ENCODE data around the gene MIP.
"Not testable (repeated sequence)": the region's sequence is repeated elsewhere in the genome, so short reads cannot be mapped to it uniquely, and the experiment has no call there.

The MIP gene

DNA sequence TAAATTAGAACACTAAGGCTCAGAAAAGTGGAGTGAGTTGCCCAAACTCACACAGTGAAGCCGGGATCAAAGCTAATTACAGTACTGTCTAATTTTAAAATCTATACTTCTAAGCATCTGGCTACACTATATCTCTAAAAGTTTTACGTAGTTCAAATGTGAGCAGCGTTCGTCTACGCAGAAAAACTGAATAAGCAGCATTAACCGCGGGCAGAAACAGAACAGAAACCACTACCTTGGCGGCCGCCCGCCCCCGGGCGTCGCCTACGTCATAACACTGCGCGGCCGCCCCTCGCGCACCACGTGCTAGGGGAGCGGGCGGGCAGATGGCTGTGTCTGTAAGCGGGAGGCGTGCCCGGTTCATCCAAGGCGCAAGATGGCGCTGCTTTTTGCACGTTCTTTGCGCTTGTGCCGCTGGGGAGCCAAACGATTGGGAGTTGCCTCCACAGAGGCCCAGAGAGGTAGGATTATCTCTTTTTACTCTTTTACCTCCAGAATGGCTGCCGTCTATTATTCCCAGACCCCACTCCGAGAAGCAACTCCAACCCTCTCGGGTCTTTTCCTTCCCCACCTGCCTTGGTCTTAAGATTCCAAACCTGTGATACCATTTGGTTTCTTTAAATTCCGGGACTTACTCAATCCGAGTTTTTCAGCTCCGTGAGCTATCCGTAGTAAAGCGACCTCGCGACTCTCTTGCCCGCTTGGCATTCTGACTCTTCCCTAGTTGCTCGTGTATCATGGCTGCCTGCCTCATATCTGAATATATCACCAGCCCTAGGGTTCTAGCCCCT, 14.0 kb upstream of the MIP start, which contains the start of gene SPRYD4:
Gene SPRYD4, plus strand, starts transcription at position 363 of the 791 bp plus-strand sequence. Its CDS starts 14 bp downstream, at position 377.
- DNase-seq (ENCODE audit: low spot score): peak; percentile 93

DNA sequence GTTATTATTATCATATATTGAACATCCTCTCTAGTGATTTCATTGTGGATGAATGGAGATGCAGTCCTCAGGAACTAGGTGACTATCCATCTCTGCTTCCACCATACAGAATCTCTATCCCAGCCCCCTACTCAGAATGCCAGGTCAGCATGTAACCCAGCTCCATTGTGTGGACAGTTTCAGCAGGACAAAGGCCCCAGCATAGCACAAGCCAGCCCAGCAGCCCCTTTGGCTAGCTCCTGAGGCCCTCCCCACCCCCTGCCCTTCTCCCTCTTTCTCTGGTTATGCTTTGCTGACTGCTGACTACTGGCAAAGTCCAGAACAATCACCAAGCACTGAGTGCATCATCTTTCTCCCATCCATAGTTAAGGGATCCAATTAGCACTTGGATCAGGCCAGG, 8.1 kb upstream of the MIP start:
- no peak for DNase-seq (ENCODE audit: low spot score)

DNA sequence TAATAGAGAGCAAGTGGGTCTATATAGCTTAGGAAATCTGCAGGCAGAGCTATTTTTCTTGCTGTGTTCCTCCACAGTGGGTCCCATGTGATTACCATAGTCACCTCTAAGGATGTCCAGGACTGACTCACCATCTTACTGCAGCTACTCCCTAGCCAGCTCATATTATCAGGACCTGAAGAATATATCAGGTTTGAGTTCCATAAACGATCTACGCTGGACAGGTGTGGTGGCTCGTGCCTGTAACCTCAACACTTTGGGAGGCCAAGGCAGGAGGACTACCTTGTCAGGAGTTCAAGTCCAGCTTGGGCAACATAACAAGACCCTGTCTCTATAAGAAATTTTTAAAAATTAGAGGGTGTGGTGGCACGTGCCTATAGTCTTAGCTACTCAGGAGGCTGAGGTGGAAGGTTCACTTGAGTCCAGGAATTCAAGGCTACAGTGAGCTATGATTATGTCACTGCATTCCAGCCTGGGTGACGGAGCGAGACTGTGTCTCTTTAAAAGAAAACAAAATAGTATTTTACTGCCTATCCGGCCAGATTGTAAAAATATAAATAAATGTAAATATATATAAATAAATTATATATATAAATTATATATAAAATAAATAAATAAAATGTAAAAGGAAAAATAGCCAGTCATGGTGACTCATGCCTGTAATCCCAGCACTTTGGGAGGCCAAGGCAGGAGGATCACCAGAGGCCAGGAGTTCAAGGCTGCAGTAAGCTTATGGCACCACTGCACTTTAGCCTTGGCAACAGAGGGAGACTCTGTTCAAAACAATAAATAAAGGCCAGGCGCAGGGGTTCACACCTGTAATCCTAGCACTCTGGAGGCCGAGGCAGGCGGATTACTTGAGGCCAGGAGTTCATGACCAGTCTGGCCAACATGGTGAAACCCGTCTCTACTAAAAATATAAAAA, 7.0 kb upstream of the MIP start:
- DNase-seq (ENCODE audit: low spot score): peak; percentile 60

DNA sequence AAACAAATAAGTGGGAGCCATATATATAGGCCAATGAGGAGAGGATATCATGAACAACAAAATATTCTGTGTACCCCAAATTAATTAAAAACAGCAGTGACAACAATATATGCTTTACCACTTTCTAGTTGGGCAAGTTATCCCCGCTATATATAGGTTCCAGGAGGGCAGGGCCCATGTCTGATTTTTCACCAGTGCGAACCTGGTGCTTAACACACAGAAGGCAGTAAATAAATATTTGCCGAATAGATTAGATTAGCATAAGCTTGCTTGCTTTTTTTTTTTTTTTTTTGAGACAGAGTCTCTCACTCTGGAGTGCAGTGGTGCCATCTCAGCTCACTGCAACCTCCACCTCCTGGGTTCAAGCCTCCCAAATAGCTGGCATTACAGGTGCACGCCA, 3.4 kb upstream of the MIP start:
- DNase-seq (ENCODE audit: low spot score): no peak

DNA sequence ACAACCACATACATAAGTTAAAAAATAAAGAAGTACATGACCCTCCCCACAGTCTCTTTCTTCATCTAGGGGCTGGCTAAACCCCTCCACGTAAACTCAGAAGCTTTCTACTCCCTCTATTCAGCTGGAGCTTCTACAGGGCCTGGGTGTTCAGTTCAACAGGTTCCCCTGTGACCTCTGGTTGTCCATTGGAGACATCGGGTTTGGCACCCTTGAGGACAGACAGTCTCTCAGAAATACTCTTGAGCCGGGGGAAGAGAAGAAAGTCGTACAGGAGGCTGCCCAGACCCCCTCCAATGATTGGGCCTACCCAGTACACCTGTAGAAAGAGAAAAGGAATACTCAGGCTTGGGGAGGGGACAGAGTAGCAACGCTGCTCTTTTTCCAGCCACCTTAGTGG, 3.3 kb downstream of the MIP start:
- DNase-seq (ENCODE audit: low spot score): no peak

DNA sequence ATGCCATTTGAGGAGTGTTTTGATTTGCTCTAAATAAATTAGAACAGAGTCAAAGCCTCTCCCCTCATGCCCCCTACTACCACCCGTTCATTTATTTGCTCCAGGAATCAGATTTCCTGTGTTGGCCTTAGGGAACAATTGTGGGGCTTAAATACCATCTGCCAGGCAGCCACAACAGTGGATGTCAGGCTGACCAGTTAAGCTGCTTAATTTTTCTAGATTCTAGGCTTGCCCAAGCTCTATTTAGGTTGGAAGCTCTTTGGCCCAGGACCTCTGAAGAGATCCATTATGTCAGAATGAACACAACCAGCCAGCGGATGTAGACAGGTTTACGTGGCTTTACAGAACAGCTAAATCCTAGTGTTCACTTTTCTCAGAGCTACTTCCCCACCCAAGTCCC, 4.2 kb downstream of the MIP start:
- DNase-seq (ENCODE audit: low spot score): no peak

DNA sequence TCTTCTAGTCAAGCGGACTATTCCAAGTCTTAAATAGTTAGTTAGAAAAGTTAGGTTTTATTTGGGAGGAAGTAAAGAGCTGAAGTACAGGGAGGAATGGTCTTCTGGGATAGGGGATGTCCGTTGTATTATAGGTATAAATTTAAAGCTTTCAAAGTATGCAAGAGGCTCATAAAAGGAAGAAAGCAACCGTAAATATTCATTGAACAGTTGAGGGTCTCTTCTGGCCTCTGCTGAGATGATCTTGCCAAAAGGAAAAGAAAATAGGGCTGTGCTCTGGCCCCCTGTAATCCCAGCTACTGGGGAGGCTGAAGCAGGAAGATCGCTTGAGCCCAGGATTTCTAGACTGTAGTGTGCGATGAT, 4.9 kb downstream of the MIP start:
- DNase-seq (ENCODE audit: low spot score): no peak

DNA sequence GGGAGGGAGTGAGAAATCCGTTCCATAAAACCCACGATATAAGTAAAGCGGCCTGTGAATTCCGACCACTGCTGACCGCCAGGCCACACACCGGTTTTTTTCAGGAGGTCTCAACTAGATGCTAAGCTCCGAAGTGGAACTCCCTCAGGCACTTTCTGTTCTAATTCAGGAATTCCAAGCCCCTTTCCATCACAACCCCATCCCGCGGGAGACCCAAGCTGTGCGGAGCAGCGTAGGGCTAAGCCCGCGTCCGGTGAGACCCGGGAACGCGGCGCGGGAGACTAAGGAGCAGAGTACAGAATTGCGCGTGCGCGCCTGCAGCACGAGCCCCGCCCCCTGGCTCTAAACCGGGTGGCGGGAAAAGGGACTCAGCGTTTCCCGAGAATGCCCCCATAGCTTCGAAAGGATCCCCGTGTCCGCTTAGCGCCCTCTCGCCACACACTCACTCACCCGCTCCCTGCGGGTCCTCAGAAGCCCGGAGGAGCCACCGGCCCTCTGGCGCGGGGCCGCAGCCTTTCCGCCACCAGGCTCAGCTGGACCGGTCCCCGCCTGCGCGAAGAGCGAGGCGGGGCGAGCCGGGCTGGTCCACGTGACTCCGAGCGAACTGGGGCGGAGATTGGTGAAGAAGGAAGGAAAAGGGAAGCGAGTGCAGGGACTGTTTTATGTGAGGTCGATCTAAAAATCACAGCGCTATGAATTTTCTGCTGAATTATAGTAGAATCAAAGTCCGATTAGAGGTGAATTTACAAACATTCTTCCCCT, 5.4 kb downstream of the MIP start, which contains the start of gene TIMELESS:
Gene TIMELESS, minus strand, starts transcription at position 567 of the 762 bp plus-strand sequence. CDS start 15,256 bp downstream, outside the sequence.
- DNase-seq (ENCODE audit: low spot score): peak; percentile 97

DNA sequence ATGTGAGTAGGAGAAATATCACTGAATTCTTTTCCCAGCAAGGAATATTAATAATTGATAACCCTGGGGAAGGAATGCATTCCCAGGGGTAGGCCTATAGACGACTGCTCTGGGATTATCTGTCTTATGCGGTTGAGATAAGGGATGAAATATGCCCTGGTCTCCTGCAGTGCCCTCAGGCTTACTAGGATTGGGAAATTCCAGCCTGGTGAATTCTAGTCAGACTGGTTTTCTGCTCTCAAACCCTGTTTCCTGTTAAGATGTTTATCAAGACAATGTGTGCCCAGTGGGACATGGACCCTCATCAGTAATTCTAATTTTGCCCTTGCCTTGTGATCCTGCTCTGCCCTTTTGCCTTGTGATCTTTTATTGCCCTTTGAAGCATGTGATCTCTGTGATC, 11.2 kb downstream of the MIP start:
- DNase-seq (ENCODE audit: low spot score): not testable (repeated sequence)

DNA sequence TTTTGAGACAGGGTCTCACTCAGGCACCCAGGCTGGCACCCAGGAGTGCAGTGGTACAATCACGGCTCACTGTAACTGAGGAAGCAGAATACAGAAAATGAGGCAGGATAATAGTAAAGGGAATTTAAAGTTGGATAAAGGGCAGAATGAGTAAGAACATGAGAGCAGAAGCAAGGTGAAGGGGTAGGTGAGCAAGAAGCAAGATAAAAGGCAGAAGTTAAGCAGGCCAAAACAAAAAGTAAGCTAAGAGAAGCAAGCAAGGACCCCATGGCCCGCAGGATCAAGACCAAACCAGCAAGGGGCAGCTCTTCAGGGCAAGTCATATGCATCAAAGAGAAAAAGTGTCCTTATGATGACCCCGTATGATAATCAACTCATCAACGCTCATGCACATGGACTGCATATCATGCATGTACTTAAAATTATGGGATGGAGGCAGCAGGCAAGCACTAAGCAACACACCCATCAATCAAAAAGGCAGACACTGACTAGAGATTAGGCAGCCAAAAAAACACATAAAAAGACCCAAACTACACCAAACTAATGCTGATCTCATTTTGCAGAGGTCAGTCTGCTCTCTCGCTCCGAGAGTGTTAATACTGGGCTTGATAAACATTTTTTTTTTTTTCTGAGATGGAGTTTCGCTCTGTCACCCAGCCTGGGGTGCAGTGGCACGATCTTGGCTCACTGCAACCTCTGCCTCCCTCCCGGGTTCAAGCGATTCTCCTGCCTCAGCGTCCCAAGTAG, 16.9 kb downstream of the MIP start:
- DNase-seq (ENCODE audit: low spot score): no peak

DNA sequence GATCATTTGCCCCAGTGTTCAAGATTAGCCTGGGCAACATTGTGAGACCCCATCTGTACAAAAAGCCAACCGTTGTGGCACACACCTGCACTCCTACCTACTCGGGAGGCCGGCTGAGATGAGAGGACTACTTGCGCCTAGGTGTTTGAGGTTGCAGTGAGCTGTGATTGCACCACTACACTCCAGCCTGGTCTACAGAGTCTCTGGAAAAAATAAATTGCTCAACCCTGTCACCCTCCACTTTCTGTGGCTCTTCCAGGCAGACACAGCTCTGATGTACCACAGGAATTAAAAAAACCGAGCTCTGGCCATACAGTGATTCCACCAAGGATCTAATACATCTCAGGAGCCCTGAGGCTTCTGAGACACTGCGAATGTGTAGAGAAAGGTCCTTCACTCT, 19.6 kb downstream of the MIP start:
- no peak for DNase-seq (ENCODE audit: low spot score)

DNA sequence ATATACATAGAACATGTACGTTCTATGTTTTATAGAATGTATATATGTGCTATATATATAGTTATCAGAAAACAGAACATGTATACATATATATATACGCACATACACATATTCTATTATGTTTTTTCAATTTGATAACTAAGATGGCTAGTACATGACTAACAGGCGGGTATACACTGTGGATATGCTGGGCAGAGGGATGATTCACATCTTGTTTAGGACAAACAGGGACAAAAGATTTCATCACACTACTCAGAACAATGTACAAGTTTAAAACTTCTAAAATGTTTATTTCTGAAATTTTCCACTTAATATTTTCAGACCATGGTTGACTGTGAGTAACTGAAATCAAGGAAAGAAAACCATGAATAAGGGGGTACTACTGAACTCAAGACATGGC, 22.6 kb downstream of the MIP start:
- no peak for DNase-seq (ENCODE audit: low spot score)

DNA sequence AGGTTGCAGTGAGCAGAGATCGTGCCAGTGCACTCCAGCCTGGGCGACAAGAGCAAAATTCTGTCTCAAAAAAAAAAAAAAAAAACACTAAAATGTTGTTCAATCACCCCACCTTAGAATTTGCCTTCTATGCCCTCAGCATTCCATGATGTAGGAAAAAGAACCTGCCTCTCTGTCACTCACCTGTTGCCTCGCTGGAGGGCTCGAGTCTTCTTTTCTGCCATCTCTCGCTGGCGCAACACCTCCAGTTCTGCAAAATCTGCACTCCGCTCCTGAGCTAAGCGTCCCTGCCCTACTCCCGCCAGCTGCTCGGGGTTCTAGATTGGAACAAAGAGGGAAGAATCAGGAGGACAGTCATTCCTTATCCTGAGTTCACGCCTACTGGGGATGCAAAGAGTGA, 23.2 kb downstream of the MIP start:
- no peak for DNase-seq (ENCODE audit: low spot score)

DNA sequence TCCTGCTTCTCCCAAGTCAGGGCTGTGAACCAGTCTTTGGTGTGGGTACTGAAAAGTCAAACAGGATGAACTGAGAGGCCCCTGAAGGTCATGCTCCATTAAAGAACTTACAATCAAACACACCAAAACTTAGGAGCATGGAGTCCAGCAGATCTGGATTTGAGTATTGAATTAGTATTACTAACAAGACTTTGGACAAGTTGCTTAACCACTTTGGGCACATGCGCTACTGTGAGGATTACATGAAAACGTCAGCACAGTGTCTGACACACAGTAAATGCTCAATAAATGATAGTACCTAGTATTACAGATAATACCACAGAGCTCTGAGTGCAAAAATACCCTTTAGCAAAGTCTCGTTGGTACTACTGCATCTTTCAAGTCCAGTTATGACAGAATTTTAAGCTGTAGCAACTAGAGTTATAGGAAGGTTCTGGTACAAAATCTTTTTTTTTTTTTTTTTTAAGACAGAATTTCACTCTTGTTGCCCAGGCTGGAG, 28.5 kb downstream of the MIP start:
- DNase-seq (ENCODE audit: low spot score): no peak

DNA sequence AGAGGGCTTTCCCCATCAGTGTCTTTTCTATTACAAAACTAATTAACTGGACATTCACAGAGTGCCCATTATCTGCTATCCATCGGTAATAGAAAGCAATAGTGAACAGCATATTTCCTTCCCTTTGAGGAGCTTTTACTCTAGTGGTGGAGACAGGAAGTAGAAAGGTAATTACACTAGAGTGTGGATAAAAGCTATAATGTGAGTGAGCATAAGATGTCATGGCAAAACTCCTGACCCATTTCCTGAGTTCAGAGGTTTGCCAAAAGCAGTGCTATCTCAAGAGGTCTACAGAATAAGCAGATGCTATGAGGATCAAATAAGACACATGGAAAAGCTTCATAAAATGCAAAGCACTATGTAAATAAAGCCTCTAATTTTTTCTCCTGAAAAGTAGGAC, 29.3 kb downstream of the MIP start:
- no peak for DNase-seq (ENCODE audit: low spot score)

DNA sequence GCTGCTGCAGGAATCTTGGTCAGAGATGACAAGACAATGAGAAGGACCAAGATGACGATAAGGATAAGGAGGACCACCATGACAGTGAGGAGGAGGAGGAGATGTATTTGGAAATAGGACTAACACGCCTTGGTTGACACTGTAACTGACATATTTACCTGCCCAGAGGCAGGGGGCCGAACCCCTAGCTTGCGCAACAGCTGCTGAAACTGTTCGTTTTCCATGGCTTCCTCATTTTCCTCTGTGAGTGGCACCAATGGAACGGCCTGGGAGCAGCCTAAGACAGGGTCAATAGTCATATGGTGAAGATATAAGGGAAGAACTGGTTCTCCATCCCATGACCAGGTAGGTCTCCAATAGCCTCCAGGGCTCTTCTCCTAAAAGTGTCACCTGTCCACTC, 34.0 kb downstream of the MIP start:
- DNase-seq (ENCODE audit: low spot score): no peak

DNA sequence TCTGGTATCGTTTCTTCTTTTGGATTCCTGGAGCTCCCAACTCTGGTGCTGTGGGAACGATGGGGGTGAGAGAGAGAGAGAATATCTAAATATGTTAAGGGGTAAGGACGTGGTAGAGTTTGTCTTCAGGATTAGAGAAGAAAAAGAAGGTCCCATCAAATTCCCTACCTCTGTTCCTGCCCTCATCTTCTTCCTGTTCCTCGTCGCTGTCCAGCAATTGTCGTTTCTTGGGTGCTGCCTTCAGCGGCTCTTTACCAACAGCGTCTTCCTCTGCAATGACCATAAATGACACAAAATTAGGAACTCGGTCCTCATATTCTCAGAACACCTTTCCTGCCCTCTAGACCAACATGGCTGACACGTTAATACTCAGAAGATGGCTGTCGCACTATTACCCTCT, 36.7 kb downstream of the MIP start:
- no peak for DNase-seq (ENCODE audit: low spot score)

DNA sequence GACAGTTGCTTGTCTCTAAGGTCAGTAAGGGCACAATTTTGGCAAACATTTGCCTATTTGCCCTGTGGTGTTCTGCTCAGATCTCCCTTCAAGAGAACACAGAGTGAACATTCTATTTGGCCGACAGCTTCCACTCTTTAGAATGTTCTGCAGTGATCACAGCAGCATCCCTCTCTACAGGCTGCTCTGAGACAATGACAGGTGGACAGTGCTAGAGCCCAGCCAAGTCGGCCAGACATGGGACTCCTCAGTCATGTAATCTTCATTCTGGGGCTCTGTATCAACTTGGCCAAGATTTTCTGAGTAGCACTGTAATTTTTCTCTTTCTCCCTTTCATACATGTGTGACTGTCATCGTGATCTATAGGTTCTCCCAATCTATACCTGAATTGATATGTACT, 40.1 kb downstream of the MIP start:
- DNase-seq (ENCODE audit: low spot score): no peak

DNA sequence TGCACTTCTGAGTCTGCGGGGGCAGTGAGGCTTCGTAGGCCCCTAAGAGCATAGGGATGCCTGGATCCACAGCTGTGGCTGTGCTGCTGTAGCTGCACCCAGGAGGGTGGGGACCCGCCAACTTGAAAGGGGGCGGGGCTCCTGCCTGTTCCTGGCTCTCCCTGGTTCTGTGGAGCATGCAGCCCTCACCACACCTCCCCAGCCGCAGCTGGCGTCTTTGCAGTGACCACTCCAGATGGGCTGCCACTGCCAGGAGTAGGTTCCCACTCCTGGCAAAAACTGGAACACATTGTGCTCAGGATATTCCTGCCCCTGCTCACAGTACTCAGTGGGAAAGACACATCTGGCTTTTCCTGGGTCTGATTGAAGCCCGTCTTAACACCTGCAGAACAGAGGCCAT, 41.1 kb downstream of the MIP start:
- DNase-seq (ENCODE audit: low spot score): no peak

DNA sequence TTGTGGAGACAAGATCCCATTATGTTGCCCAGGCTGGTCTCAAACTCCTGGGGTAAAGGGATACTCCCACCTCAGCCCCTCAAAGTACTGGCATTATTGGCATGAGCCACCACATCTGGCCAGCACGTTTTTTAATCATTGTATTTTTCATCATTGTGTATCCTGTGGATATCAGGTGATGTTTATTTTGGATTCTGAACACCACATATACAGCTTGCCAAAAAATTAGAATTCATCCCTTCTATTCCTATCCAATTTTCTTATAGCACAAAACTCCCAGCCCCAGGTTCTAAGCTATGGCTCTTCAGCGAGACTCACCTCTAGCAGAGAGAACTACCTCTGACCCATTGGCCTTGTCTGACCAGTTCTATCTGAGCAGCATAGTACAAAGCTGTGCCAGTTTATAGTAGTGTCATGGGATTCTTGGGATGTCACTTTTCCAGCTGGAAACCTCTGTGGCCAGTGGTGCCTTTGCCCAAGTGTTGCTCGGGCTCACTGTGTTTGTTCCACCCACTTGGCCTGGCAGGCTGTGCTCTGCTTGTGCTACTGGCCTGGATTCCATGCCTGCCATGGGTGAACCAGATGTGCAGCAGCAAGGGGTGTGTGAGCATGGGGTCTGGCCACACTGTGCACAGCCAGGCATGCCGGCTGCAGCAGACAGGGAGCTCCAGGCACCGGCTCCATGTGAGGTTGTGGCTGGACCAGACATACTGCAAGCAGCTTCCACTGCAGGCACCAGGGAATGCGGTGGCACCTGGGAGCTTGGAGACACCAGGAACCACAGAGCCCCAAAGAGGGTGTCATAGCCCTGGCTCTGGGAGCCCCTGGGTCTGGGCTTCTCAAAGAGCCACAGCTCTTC, 42.4 kb downstream of the MIP start:
- no peak for DNase-seq (ENCODE audit: low spot score)

DNA sequence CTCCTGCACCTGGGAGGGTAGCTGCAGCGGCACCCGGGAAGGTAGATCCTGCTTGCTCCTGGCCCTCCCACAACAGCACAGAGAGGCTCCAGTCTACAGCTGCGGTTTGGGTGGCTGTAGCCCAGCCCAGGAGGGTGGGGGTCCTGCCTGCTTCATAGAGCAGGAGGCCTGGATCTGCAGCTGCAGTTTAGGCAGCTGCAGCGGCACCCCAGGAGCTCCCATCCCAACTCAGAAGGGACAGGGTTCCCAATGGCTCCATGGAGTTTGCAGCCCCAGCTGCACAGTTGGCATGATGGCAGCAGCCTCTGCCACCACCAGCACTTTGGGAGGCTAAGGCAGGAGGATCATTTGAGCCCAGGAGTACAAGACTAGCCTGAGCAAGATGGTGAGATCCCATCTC, 43.7 kb downstream of the MIP start:
- no peak for DNase-seq (ENCODE audit: low spot score)

Measured in hepatic stellate cell (primary cell).